Measurements from ENCODE around the gene EVX2.

DNA sequence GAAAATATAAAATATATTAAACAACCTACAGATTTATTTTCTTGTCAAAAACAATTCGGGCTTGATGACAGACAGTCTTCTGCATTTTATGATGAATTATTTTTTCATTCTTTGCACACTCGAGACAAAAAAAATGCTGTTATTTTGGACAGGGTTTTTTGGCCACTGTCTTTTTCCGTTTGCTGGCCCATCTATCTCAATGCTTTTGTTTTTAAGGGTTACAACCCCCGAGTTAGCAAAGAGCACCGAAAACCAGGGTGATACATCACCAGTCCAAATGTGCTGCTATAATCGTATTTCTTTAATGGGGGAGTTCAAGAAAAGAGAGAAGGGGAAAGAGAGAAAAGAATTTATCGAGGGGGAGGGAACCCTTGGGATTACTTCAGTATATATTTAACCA is 7.7 kb downstream of the EVX2 start:
- no peak for TF ChIP-seq ZNF639 (tag by site-specific recombination; IDR thresholded peaks at IDR 0.05)
- TF ChIP-seq, protein P1, sequence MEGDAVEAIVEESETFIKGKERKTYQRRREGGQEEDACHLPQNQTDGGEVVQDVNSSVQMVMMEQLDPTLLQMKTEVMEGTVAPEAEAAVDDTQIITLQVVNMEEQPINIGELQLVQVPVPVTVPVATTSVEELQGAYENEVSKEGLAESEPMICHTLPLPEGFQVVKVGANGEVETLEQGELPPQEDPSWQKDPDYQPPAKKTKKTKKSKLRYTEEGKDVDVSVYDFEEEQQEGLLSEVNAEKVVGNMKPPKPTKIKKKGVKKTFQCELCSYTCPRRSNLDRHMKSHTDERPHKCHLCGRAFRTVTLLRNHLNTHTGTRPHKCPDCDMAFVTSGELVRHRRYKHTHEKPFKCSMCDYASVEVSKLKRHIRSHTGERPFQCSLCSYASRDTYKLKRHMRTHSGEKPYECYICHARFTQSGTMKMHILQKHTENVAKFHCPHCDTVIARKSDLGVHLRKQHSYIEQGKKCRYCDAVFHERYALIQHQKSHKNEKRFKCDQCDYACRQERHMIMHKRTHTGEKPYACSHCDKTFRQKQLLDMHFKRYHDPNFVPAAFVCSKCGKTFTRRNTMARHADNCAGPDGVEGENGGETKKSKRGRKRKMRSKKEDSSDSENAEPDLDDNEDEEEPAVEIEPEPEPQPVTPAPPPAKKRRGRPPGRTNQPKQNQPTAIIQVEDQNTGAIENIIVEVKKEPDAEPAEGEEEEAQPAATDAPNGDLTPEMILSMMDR (tag by site-specific recombination; IDR thresholded peaks at IDR 0.05): no peak
